A549 treated with dexamethasone at 1 μM for 4 hours (cell line): ENCODE data around the gene CRACR2B. TPM values are rescaled to one million over a fixed set of nuclear protein-coding genes. Genes with fewer than 3 reads are reported as not detected.

Source experiments
- total RNA-seq: library from RNA; stranded (reverse); fragments of 200-300 nt; extraction: Qiagen RNA extraction; gene quantifications from 5 replicates; pipeline ENCODE4 v1.2.3, GENCODE V29; 2022

The CRACR2B gene
- total RNA-seq = 5.0 to 6.6 TPM (median 6.1 TPM) in 5 replicates

DNA sequence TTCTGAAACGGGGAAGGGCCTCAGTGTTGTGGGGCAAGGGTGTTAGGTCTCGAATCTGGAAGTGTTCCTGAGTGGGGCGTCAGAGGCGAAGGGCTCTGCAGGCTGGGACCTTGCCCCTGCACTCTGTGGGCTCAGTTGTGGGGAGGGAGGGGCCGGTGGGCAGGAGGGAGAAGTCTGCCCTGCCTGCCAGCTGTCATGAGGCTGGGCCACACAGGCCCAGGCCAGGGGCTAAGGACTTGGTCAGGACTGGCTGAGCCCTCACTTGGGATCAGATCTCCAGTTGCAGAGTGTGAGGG, at the start of gene CRACR2B:
Gene CRACR2B, plus strand, starts transcription at position 23 of the 296 bp plus-strand sequence. CDS start 689 bp downstream, outside the sequence.

GRCh38 chr11:789943-790342, 37.8 kb upstream of the CRACR2B start, which contains the start of gene CEND1:
CEND1 (minus strand) TSS chr11:790090; CDS start chr11:788576, 1,514 bp downstream.

GRCh38 chr11:798093-798713, 29.5 kb upstream of the CRACR2B start, which contains the start of gene SLC25A22:
SLC25A22 (minus strand) TSS chr11:798281; CDS start chr11:795006, 3,275 bp downstream.

DNA sequence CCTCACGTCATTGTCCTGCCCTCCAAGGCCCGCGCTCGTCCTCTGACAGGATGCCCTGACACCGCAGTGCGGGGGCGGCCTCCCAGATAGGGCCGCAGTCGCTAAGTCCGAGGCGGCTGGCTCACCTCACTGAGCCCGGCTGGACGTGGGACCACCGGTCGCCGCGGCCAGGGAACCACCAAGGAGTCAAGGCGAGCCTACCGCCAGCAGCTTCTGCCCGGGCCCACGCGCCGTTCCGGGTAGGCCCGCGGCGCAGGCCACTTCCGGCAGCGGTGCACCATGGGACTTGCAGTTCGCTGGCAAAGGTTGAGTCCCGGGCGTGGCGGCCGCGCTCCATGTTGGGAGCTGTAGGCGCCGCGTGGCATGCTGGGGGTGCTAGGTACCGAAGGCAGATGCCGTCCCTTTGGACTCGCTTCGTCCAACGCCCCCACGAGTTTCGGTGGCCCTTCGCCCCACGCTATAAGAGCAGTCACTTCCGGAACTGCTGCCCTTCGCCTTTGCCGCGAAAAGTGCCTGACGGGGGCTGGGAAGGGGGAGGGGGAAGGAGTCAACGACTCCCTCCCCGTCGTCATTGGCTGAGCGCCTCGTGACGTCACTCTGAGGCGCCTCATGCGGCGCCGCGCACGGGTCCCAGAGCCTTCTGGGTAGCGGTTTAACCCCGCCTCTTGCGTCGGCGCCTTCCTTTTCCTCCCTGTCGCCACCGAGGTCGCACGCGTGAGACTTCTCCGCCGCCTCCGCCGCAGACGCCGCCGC, 18.3 kb upstream of the CRACR2B start, which contains the start of gene RPLP2:
Gene RPLP2, plus strand, starts transcription at position 681 of the 753 bp plus-strand sequence. CDS start 268 bp downstream, outside the sequence.

DNA sequence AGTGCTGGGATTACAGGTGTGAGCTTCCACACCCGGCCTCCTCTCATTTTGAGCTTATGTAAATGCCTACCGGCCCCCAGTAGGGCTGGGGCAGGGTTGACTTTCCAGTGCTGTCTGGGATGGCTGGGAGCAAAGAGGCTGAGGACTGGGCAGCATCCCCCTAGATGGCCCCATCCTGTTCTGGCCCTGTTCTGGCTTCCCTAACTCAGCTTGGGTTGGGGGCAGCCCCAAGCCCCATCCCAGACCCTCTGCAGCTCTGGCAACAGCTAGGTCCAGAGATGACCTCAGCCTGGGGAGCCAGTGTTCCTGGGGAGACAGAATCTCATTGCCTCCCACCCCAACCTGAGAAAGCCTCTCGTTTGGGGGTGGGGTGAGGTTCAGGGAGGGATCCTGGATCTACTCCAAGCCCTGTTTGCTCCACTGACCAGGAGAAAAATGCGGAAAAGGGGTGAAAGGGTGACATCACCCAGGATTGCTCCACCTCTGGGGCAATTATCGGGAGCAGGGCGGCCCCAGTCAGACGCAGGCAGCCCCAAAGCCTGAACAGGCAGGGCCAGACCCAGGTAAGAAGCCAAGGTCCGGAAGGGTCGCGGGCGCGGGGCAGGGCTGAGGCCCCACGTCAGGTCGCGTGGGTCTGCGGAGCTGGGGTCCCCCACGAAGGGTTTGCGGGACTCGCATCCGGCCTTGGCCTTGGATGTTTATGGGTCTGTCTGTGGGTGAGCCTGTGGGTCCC, 9.2 kb upstream of the CRACR2B start, which contains the start of gene PNPLA2:
Gene PNPLA2, plus strand, starts transcription at position 519 of the 733 bp plus-strand sequence. CDS start 805 bp downstream, outside the sequence.

DNA sequence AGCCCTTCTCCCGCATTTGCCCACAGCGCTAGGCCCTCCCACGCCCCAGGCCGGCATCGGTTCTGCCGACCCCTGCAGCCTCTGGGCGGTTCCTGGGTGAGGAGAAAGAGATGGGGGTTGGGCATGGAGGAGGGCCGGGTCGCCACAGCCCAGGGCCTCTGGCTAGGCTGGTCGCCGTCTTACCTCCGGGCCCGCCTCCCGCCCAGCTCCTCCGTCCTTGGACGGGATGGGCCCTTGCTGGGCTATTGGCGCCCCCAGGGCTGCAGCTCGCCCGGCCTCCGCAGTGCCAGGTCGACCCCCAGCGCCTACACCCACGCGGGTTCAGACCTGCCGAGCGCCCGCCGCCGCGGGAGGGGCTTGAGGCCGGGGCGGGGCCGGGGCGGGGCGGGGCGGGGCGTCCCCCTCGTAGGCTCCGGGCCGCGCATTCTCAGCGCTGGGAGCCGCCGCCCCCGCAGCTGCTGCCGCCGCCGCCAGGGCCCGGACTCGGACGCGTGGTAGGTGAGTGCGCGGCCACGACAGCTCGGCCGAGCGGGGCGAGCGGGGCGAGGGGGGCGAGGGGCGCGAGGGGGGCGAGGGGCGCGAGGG, 4.9 kb downstream of the CRACR2B start, which contains the start of gene CD151:
Gene CD151, plus strand, starts transcription at position 424 of the 585 bp plus-strand sequence. CDS start 3,118 bp downstream, outside the sequence.

GRCh38 chr11:842370-843002, 14.8 kb downstream of the CRACR2B start, which contains the start of the genes POLR2L and TSPAN4:
POLR2L (minus strand) TSS chr11:842529; CDS start chr11:842508, 21 bp downstream.
TSPAN4 (plus strand) TSS chr11:842852; CDS start chr11:850305, 7,453 bp downstream.

Other genes with a start within 250 kb of the CRACR2B start
- gene IRF7, start 212.0 kb upstream of the CRACR2B start, total RNA-seq = 6.6 to 9.0 TPM (median 7.0 TPM) in 5 replicates
- 0.06 to 0.34 TPM (median 0.07 TPM) in 5 replicates for gene CDHR5, start 203.0 kb upstream of the CRACR2B start, total RNA-seq
- not detected in 5 replicates for gene SCT, start 200.7 kb upstream of the CRACR2B start, total RNA-seq
- gene DRD4, start 190.7 kb upstream of the CRACR2B start, total RNA-seq = 0.23 to 0.54 TPM (median 0.36 TPM) in 4 of 5 replicates, not detected in the other
- gene DEAF1, start 132.7 kb upstream of the CRACR2B start, total RNA-seq = 31.2 to 36.9 TPM (median 34.5 TPM) in 5 replicates
- gene TMEM80, start 132.1 kb upstream of the CRACR2B start, total RNA-seq = 7.9 to 10.0 TPM (median 8.4 TPM) in 5 replicates
- gene EPS8L2, start 121.7 kb upstream of the CRACR2B start, total RNA-seq = 63.5 to 125 TPM (median 102 TPM) in 5 replicates
- gene TALDO1, start 80.5 kb upstream of the CRACR2B start, total RNA-seq = 383 to 445 TPM (median 388 TPM) in 5 replicates
- gene GATD1, start 50.4 kb upstream of the CRACR2B start, total RNA-seq = 30.9 to 49.4 TPM (median 44.9 TPM) in 5 replicates
- gene CEND1, start 37.8 kb upstream of the CRACR2B start, total RNA-seq = 1.7 to 3.3 TPM (median 2.3 TPM) in 5 replicates
- gene SLC25A22, start 29.6 kb upstream of the CRACR2B start, total RNA-seq = 18.6 to 34.0 TPM (median 32.8 TPM) in 5 replicates
- 7.6 to 15.0 TPM (median 12.6 TPM) in 5 replicates for gene PIDD1, start 22.7 kb upstream of the CRACR2B start, total RNA-seq
- 1,768 to 2,076 TPM (median 1,880 TPM) in 5 replicates for gene RPLP2, start 18.0 kb upstream of the CRACR2B start, total RNA-seq
- gene PNPLA2, start 9.0 kb upstream of the CRACR2B start, total RNA-seq = 33.5 to 55.0 TPM (median 51.9 TPM) in 5 replicates
- gene CD151, start 5.0 kb downstream of the CRACR2B start, total RNA-seq = 740 to 821 TPM (median 802 TPM) in 5 replicates
- gene POLR2L, start 14.6 kb downstream of the CRACR2B start, total RNA-seq = 594 to 742 TPM (median 681 TPM) in 5 replicates
- gene TSPAN4, start 14.9 kb downstream of the CRACR2B start, total RNA-seq = 137 to 186 TPM (median 171 TPM) in 5 replicates
- gene CHID1, start 82.9 kb downstream of the CRACR2B start, total RNA-seq = 69.7 to 78.1 TPM (median 73.9 TPM) in 5 replicates
- gene AP2A2, start 98.0 kb downstream of the CRACR2B start, total RNA-seq = 28.0 to 43.8 TPM (median 38.8 TPM) in 5 replicates
- gene MUC6, start 208.8 kb downstream of the CRACR2B start, total RNA-seq = 0.01 to 0.02 TPM in 2 of 5 replicates, not detected in the others
- 0.03 to 0.40 TPM (median 0.13 TPM) in 5 replicates for gene MUC2, start 247.0 kb downstream of the CRACR2B start, total RNA-seq